Endodermal cell (in vitro differentiated cells): ENCODE data around the gene F13A1. TPM values are rescaled to one million over a fixed set of nuclear protein-coding genes. Genes with fewer than 3 reads are reported as not detected.

Experiments used
- DNase-seq: peaks from one replicate; pipeline ENCODE4 v3.0.0-alpha.2; 2017
- H3K27ac ChIP-seq: 2 replicates; pipeline ENCODE4 v1.5.1; 2013; ENCODE audit warnings: mild to moderate bottlenecking, low read depth, low read length, moderate library complexity
- H3K27me3 ChIP-seq: 2 replicates; pipeline ENCODE4 v1.6.1; 2013; ENCODE audit warnings: mild to moderate bottlenecking, low read length, moderate library complexity; ENCODE audit not compliant: insufficient read depth, control insufficient read depth, poor library complexity, severe bottlenecking
- H3K36me3 ChIP-seq: 2 replicates; pipeline ENCODE4 v1.7.0; 2013; ENCODE audit warnings: mild to moderate bottlenecking, low read length, moderate library complexity; ENCODE audit not compliant: control insufficient read depth, insufficient read depth
- H3K4me1 ChIP-seq: one replicate; pipeline ENCODE4 v1.7.0; 2013; ENCODE audit warnings: low read length; ENCODE audit not compliant: control insufficient read depth, insufficient read depth
- H3K4me3 ChIP-seq: 2 replicates; pipeline ENCODE4 v1.5.1; 2013; ENCODE audit warnings: mild to moderate bottlenecking, low read length, moderate library complexity
- H3K9ac ChIP-seq: 2 replicates; pipeline ENCODE4 v1.6.1; 2013; ENCODE audit warnings: mild to moderate bottlenecking, low read length, moderate library complexity; ENCODE audit not compliant: poor library complexity, severe bottlenecking; ENCODE audit errors: extremely low read depth
- H3K9me3 ChIP-seq: 2 replicates; pipeline ENCODE4 v1.6.1; 2013; ENCODE audit warnings: mild to moderate bottlenecking, low read length, moderate library complexity; ENCODE audit not compliant: control insufficient read depth
- H3K27ac Mint-ChIP-seq: 2 replicates; pipeline ENCODE4 v1.8.0; 2020; ENCODE audit warnings: mixed read lengths
- H3K27me3 Mint-ChIP-seq: 2 replicates; pipeline ENCODE4 v1.8.0; 2021; ENCODE audit warnings: mild to moderate bottlenecking, mixed read lengths; ENCODE audit not compliant: insufficient read depth
- H3K36me3 Mint-ChIP-seq: 2 replicates; pipeline ENCODE4 v1.8.0; 2020; ENCODE audit warnings: low read depth, mixed read lengths
- H3K4me1 Mint-ChIP-seq: 2 replicates; pipeline ENCODE4 v1.8.0; 2020; ENCODE audit warnings: mixed read lengths
- H3K4me3 Mint-ChIP-seq: 2 replicates; pipeline ENCODE4 v1.8.0; 2020; ENCODE audit warnings: mild to moderate bottlenecking, moderate library complexity, mixed read lengths
- H3K9me3 Mint-ChIP-seq: 2 replicates; pipeline ENCODE4 v1.8.0; 2020; ENCODE audit warnings: mild to moderate bottlenecking, mixed read lengths
- CTCF ChIP-seq: fragments of 200-600 bp; sonication (generic); conservative IDR thresholded peaks from 2 replicates; pipeline ENCODE4 v1.5.0; 2021; ENCODE audit warnings: antibody characterized with exemption, mild to moderate bottlenecking
- WGBS, 2 experiments: methylation state at CpG; one replicate each; pipeline versions ENCODE4 v1.1.5 to v1.1.7; 2013; ENCODE audit warnings: missing lambda C conversion rate in 2 of 2, mixed read lengths in 1 of 2; ENCODE audit not compliant: insufficient coverage in 1 of 2, insufficient read length in 1 of 2; 5-methylcytosine and 5-hydroxymethylcytosine counted together
- total RNA-seq, 2 donors: library from RNA; stranded (reverse); fragmentation: NEBNext Ultra II Directional in 1 of 2; extraction: Animal tissue kit (Norgen Biotek cat#: 25700) in 1 of 2; gene quantifications; 2 replicates in 1 of 2; 3 replicates in 1 of 2; pipeline ENCODE4 v1.2.1, GENCODE V29; 2021

The F13A1 gene
- total RNA-seq, 2 donors from 2014 or later = 1.1 to 1.3 TPM

- no peaks in the 10 kb centered on the region for H3K4me1 Mint-ChIP-seq
- Histone ChIP-seq H3K36me3 (no peaks in the 10 kb centered on the region), H3K9ac (no peak overlapping the region), H3K27me3 (no peaks in the 10 kb centered on the region), H3K27ac (no peak overlapping the region), H3K9me3 (no peaks in the 10 kb centered on the region), H3K4me1 (no peaks in the 10 kb centered on the region), H3K4me3 (no peak overlapping the region)
- WGBS, 2 experiments = 84 to 100% methylated on average over 1 to 3 of the region's 3 CpGs
- H3K27ac Mint-ChIP-seq = no peak overlapping the region
- TF ChIP-seq CTCF = no peak
- H3K36me3 Mint-ChIP-seq = no peaks in the 10 kb centered on the region
- peaks cover 14% of the 10 kb centered on the region for H3K9me3 Mint-ChIP-seq
- no peak overlapping the region for H3K4me3 Mint-ChIP-seq
- DNase-seq = no peak
- H3K27me3 Mint-ChIP-seq = no peaks in the 10 kb centered on the region
Observed at GRCh38 chr6:6125495-6125894, 195.0 kb downstream of the F13A1 start.

- Mint-ChIP-seq H3K4me3 (no peak overlapping the region), H3K4me1 (no peaks in the 10 kb centered on the region), H3K36me3 (no peaks in the 10 kb centered on the region), H3K9me3 (peaks cover 14% of the 10 kb centered on the region), H3K27me3 (no peaks in the 10 kb centered on the region), H3K27ac (no peak overlapping the region)
- H3K27ac ChIP-seq = no peak overlapping the region
- WGBS, 2 experiments = 42 to 57% methylated on average over 2 to 3 of the region's 3 CpGs
- no peaks in the 10 kb centered on the region for H3K36me3 ChIP-seq
- no peaks in the 10 kb centered on the region for H3K4me1 ChIP-seq
- H3K4me3 ChIP-seq = no peak overlapping the region
- TF ChIP-seq CTCF = no peak
- no peak overlapping the region for H3K9ac ChIP-seq
- no peaks in the 10 kb centered on the region for H3K9me3 ChIP-seq
- no peaks in the 10 kb centered on the region for H3K27me3 ChIP-seq
- no peak for DNase-seq
Observed at GRCh38 chr6:6123803-6124202, 196.7 kb downstream of the F13A1 start.

GRCh38 chr6:6121943-6122342 lies 198.5 kb downstream of the F13A1 start:
- no peak for TF ChIP-seq CTCF
- Histone ChIP-seq H3K4me1 (no peaks in the 10 kb centered on the region), H3K9ac (no peak overlapping the region), H3K4me3 (no peak overlapping the region), H3K9me3 (no peaks in the 10 kb centered on the region), H3K36me3 (no peaks in the 10 kb centered on the region), H3K27ac (no peak overlapping the region), H3K27me3 (no peaks in the 10 kb centered on the region)
- DNase-seq = no peak
- WGBS, 2 experiments = 86 to 100% methylated on average over 1 of the region's 1 CpG
- no peak overlapping the region for H3K4me3 Mint-ChIP-seq
- H3K4me1 Mint-ChIP-seq = no peaks in the 10 kb centered on the region
- peaks cover 3% of the 10 kb centered on the region for H3K27me3 Mint-ChIP-seq
- no peaks in the 10 kb centered on the region for H3K36me3 Mint-ChIP-seq
- peaks cover 14% of the 10 kb centered on the region for H3K9me3 Mint-ChIP-seq
- H3K27ac Mint-ChIP-seq = no peak overlapping the region
